ENCODE data around the gene VAT1.

The VAT1 gene

GRCh38 chr17:43039646-43040045 lies 17.5 kb upstream of the VAT1 start:
- no peak for DNase-seq (ENCODE audit: low read depth)
- TF ChIP-seq CTCF (IDR thresholded peaks at IDR 0.05; ENCODE audit: low read length, missing control alignments): no peak
- H3K4me3 ChIP-seq (replicated peaks; ENCODE audit: low read depth, low read length): no peak overlapping the region

GRCh38 chr17:43034894-43035293 lies 12.7 kb upstream of the VAT1 start:
- no peak overlapping the region for H3K4me3 ChIP-seq (replicated peaks; ENCODE audit: low read depth, low read length)
- no peak for TF ChIP-seq CTCF (IDR thresholded peaks at IDR 0.05; ENCODE audit: low read length, missing control alignments)

GRCh38 chr17:43033948-43034881 lies 12.0 kb upstream of the VAT1 start:
- TF ChIP-seq CTCF (IDR thresholded peaks at IDR 0.05; ENCODE audit: low read length, missing control alignments): no peak

More at GRCh38 chr17:43034894-43035293, 12.7 kb upstream of the VAT1 start:
- DNase-seq (ENCODE audit: low read depth): no peak

GRCh38 chr17:43031666-43032065 lies 9.5 kb upstream of the VAT1 start:
- no peak overlapping the region for H3K4me3 ChIP-seq (replicated peaks; ENCODE audit: low read depth, low read length)
- DNase-seq (ENCODE audit: low read depth): no peak
- no peak for TF ChIP-seq CTCF (IDR thresholded peaks at IDR 0.05; ENCODE audit: low read length, missing control alignments)

More at GRCh38 chr17:43033948-43034881, 12.0 kb upstream of the VAT1 start:
- H3K4me3 ChIP-seq (replicated peaks; ENCODE audit: low read depth, low read length): no peak overlapping the region
- DNase-seq (ENCODE audit: low read depth): no peak

GRCh38 chr17:43030137-43030767 lies 8.1 kb upstream of the VAT1 start:
- DNase-seq (ENCODE audit: low read depth): no peak
- no peak for TF ChIP-seq CTCF (IDR thresholded peaks at IDR 0.05; ENCODE audit: low read length, missing control alignments)
- no peak overlapping the region for H3K4me3 ChIP-seq (replicated peaks; ENCODE audit: low read depth, low read length)

GRCh38 chr17:43028221-43028861 lies 6.2 kb upstream of the VAT1 start:
- no peak for DNase-seq (ENCODE audit: low read depth)
- no peak for TF ChIP-seq CTCF (IDR thresholded peaks at IDR 0.05; ENCODE audit: low read length, missing control alignments)
- no peak overlapping the region for H3K4me3 ChIP-seq (replicated peaks; ENCODE audit: low read depth, low read length)
